Activated gamma-delta T cell treated with Interleukin-2 at 50 U/mL for 16 hours (primary cell): ENCODE measurements around the gene ZNF385C.
"Not testable (repeated sequence)": the region's sequence is repeated elsewhere in the genome, so short reads cannot be mapped to it uniquely, and the experiment has no call there.

ENCODE experiments used
- DNase-seq: peaks from one replicate; pipeline ENCODE4 v3.0.0-alpha.2; 2020

ZNF385C gene

GRCh38 chr17:42097691-42098631, at the start of gene ZNF385C:
Gene ZNF385C (minus strand): TSS chr17:42098473. CDS start chr17:42063056, 35,417 bp downstream.
- DNase-seq, result no peak

- no peak for DNase-seq
Measured at GRCh38 chr17:42146911-42147607, 48.8 kb upstream of the ZNF385C start.

- DNase-seq, result not testable (repeated sequence)
Measured at GRCh38 chr17:42143138-42143537, 44.9 kb upstream of the ZNF385C start.

- DNase-seq, result no peak
Measured at GRCh38 chr17:42142371-42142896, 44.2 kb upstream of the ZNF385C start.

- DNase-seq, result no peak
Measured at GRCh38 chr17:42141382-42141781, 43.1 kb upstream of the ZNF385C start.

GRCh38 chr17:42140690-42141089, 42.4 kb upstream of the ZNF385C start:
- not testable (repeated sequence) for DNase-seq

- no peak for DNase-seq
Measured at GRCh38 chr17:42138749-42139492, 40.6 kb upstream of the ZNF385C start.

GRCh38 chr17:42136654-42137051, 38.4 kb upstream of the ZNF385C start:
- no peak for DNase-seq

GRCh38 chr17:42135664-42136653, 37.7 kb upstream of the ZNF385C start:
- no peak for DNase-seq

- no peak for DNase-seq
Measured at GRCh38 chr17:42135151-42135550, 36.9 kb upstream of the ZNF385C start.

GRCh38 chr17:42133461-42134041, 35.3 kb upstream of the ZNF385C start:
- DNase-seq, result peak; percentile 38

- DNase-seq, result no peak
Measured at GRCh38 chr17:42132941-42133340, 34.7 kb upstream of the ZNF385C start.

GRCh38 chr17:42131981-42132432, 33.7 kb upstream of the ZNF385C start:
- DNase-seq, result no peak

- DNase-seq, result no peak
Measured at GRCh38 chr17:42131232-42131631, 33.0 kb upstream of the ZNF385C start.

- no peak for DNase-seq
Measured at GRCh38 chr17:42130310-42130936, 32.1 kb upstream of the ZNF385C start.

- no peak for DNase-seq
Measured at GRCh38 chr17:42129109-42129837, 31.0 kb upstream of the ZNF385C start.

- no peak for DNase-seq
Measured at GRCh38 chr17:42127414-42127813, 29.1 kb upstream of the ZNF385C start.

- no peak for DNase-seq
Measured at GRCh38 chr17:42126836-42127235, 28.6 kb upstream of the ZNF385C start.

GRCh38 chr17:42125565-42125964, 27.3 kb upstream of the ZNF385C start:
- no peak for DNase-seq

- no peak for DNase-seq
Measured at GRCh38 chr17:42124256-42124655, 26.0 kb upstream of the ZNF385C start.
